Hematopoietic multipotent progenitor cell treated with erythropoietin and hydrocortisone succinate and interleukin-3 and kit ligand, for 15 days (in vitro differentiated cells): ENCODE data around the gene MX1.

Source experiments
- DNase-seq: peaks from one replicate; pipeline ENCODE4 v3.0.0-alpha.2; 2015; ENCODE audit warnings: low spot score

Gene MX1

GRCh38 chr21:41432562-41433460 is 6.8 kb downstream of the MX1 start:
- DNase-seq = no peak

DNA sequence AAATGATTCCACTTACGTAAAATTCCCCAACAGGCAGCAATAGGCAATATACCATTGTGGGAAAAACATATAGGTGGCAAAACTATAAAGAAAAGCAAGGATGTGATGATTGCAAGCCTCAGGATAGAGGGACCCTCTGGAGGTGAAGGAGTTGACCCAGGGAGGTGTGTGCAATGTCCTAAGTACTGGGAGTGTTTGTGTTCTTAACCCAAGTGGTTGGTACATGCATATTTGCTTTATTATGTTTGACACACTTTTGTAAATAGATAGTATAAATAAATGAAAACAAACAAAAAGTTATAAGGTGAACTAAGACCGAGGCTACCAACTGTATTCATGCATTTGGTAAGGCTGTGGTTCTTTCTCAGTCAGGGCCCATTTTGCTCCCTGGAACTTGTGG is 7.5 kb downstream of the MX1 start:
- no peak for DNase-seq

GRCh38 chr21:41435706-41436105 is 9.7 kb downstream of the MX1 start:
- DNase-seq = no peak

- no peak for DNase-seq
Observed at GRCh38 chr21:41437729-41438128, 11.7 kb downstream of the MX1 start.

- DNase-seq = no peak
Observed at GRCh38 chr21:41438425-41439113, 12.5 kb downstream of the MX1 start.

DNA sequence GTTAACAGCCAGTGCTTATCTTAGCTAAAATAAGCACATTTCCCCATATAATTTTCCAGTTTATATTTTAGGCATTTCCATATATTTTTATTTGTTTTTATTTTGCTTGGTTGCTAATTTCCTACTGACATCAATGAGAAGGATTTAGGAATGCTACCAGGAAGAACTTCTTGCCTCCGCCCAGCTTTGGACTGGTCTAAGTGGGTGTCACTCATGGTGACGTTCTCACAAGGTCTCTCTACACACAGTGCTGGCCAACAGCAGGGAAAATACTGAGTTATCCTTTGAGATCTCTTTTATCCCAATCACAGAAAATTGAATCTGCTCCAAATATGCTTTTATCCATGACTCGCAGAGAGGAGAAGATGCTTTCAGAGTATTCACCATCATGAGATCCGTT is 13.2 kb downstream of the MX1 start:
- DNase-seq = no peak

- DNase-seq = no peak
Observed at GRCh38 chr21:41441546-41441945, 15.5 kb downstream of the MX1 start.

- DNase-seq = no peak
Observed at GRCh38 chr21:41442481-41443186, 16.6 kb downstream of the MX1 start.

DNA sequence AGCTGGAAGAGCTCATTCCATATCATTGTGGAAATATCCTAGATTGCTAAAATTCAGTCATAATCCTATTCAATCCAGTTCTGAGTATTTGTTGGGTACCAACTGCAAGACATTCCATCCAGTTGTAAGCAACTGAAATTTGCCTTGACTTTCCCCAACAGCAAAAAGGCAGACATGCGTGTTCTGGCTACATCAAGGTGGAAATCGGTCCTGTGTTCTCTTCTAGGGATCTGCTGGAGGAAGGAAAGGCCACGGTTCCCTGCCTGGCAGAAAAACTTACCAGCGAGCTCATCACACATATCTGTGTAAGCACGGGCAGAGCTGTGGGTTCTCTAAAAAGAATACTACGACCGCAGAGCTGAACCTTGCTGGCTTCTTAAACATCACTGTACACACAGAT is 17.5 kb downstream of the MX1 start:
- no peak for DNase-seq

DNA sequence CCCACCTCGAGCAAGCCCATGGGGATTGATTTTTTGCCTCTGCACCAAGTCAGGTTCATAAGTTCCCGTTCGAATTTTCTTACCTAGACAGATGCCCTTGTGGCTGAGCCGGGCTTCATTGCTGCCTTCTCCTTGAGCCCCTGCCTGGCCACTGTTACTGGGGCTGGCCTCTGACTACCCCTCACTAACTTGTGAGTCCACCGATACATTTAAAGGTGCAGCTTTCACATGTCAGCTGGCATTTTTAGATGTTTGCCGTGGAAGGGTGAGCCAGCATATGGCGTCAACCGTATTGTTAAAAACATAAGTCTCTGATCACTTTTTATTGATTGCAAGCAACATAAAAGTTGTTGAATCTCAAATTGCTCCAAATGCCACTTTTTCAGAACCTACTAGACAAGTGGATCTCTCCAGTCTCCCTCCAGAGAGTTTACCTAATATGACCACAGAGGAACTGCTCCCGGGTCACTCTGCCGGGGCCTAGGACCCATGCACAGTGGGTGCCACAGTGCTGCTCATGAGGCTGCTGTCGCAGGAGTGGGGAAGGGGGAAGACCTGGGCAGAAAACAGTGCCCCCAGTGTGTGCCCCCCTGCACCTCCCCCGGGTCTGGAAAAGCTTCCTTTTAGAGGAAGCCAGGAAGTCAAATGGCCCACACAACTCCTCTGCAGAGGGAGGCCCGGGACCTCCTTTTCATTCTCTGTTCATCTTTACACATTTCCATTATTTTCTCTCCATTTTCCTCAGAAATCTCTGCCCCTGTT is 18.8 kb downstream of the MX1 start:
- DNase-seq = no peak

DNA sequence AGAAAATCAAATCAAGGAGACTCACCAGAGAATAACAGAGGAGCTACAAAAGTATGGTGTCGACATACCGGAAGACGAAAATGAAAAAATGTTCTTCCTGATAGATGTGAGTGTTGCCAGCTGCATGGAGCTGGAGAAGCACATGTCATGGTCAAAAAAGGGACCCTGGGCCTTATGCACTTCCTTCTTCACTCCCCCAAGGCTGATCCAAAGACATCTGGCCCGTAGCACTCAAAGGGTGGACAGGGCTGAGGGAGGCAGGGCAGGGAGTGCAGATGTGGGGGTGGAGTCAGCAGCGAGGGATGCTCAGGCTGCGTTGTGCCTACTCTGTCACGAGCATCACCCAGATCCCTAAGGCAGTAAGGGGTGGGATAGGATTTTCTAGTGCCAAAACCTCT is 19.4 kb downstream of the MX1 start:
- no peak for DNase-seq

GRCh38 chr21:41446586-41446985 is 20.5 kb downstream of the MX1 start:
- no peak for DNase-seq

DNA sequence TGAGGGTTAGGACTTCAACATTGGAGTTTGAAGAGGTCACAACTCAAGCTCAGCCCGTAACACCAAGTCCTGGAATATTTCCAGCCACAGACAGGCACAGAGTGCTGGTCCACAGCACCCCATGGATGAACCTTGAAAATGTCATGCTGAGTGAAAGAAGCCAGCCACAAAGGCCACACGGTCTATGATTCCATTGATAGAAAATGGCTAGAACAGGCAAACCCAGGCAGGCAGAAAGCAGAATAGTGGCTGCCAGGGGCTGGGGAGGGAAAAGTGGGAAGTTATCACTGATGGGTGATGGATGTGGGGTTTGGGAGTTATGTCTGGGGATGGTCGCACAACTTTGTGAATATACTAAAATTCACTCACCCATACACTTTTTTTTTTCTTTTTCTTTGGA is 21.3 kb downstream of the MX1 start:
- no peak for DNase-seq

DNA sequence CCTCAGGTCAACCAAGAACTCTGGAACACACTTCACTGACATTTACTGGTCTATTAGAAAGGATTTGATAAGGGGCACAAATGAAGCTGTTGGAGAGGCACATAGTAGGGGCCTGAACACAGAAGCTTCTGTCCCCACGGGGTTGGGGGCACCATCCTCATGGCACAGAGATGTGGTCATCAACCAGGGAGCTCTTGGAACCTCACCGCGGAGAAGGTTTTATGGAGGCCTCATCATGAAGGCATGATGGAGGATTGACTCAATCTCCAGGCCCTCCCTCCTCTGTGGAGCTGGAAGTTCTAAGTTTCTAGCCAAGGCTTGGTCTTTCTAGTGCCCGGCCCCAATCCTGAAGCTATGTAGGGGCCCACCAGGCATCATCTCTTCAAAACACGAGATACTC is 23.6 kb downstream of the MX1 start:
- no peak for DNase-seq

DNA sequence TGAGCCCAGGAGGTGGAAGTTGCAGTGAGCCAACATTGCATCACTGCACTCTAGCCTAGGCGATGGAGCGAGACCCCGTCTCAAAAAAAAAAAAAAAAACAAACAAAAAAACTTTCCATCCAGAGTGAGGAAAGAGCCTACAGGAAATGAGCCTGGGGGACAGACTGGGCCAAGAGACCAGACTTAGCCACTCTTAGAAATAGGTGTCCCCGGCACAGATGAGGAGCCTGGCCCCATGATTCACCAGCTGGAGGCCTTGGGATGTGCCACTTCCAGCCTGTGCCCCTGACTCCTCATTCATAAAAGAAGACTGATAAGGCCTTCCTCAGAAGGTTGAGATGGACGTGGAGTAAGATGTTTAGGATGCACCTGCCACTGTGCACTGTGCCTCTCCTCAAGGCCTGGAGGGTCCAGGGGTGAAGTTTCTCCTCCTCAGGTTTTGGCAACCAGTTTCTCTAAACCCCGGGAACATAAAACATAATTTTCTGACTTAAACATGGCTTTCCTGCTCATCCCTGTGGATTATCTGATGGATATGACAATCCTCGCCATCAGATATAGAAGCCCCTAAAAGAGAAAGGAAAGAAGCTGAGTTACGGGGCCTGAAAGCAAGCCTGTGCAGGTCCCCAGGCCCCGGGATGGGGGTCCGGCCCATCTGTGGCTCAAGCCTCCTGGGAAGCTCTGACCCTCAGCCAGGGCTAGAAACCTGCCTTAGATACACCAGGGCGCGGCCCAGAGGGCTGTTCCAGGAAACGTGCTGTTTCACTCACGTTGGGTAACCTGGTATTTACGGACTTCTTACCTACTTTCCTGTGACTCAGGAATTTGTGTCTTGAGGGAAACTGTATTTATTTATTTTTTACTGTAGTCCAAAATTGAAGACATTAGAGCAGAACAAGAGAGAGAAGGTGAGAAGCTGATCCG is 26.0 kb downstream of the MX1 start:
- DNase-seq = no peak

DNA sequence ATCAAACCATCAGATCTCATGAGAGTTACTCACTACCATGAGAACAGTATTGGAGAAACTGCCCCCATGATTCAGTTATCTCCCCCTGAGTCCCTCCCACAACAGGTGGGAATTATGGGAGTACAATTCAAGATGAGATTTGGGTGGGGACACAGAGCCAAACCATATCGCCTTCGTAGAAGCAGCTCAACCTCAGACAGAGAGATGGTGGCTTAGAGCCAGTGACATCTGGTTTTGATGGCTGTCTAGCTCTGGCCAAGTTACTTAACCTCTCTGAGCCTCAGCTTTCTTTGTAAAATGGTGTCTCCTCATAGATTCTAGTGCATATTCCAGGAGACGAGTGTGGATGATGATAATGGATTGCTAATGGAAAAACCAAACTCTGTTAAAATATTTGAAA is 27.2 kb downstream of the MX1 start:
- DNase-seq = no peak

DNA sequence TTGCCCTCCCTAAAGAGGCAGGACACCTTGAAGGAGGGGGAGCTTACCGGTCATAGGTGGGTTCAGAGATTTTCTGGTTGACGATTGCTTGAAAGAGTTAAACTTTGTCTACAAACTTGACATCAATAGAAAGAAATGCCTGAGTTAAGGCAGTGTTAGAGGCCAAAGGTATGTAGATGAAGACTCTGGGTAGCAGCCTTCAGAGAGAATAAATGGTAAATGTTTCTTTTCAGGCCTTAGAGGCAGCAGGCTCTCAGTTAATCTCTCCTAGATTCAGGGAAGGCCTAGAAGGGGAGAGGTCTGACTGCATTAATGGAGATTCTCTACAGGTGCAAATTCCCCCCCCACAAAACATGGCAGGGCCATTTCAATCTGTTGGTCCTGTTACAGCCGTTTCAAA is 27.7 kb downstream of the MX1 start:
- no peak for DNase-seq

GRCh38 chr21:41458121-41458520 is 32.1 kb downstream of the MX1 start:
- no peak for DNase-seq

DNA sequence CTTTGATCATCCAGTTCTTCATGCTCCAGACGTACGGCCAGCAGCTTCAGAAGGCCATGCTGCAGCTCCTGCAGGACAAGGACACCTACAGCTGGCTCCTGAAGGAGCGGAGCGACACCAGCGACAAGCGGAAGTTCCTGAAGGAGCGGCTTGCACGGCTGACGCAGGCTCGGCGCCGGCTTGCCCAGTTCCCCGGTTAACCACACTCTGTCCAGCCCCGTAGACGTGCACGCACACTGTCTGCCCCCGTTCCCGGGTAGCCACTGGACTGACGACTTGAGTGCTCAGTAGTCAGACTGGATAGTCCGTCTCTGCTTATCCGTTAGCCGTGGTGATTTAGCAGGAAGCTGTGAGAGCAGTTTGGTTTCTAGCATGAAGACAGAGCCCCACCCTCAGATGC is 32.5 kb downstream of the MX1 start:
- DNase-seq = no peak

DNA sequence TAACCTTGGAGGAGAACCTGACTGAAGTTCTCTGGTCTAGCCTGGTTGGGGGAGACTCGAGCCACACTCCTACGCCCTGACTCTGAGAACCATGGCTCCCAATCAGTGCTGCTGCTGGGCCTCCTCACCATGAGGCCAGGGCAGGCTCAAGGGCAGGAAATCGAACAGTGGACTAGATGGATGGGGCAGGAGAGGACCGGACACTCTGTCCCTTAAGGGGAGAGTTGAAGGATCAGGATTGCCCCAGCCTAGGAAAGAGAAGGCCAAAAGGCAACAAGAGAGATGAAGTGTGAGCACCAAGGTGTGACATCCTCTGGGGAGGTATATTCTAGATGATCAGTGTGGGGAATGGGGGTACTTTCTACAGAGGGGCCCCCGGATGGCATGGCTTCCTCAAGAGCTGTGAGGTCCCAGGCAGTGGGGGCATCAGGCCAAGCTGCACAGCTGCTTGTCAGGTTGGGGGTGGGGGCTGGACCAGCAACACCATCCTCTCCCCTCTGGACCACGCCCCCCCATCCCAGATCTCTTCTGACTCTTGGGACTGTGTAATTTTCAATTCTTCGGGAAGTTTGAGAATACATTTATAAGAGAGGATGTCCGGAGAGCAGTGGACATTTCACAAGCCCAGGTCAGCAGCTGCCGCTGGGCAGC is 34.0 kb downstream of the MX1 start:
- no peak for DNase-seq
